Upper lobe of left lung (tissue), 6 donors: ENCODE results near the gene TBCD. TPM values are rescaled to one million over a fixed set of nuclear protein-coding genes. Genes with fewer than 3 reads are reported as not detected.
A peak's percentile ranks its signal among the peaks of the same experiment; 100 is the strongest.

Experiments
- ATAC-seq, 2 donors: fragments of 200-7000 bp; cut with Tn5 transposase; one replicate each; pipeline ENCODE4 v1.9.1; 2022; ENCODE audit warnings: mild to moderate bottlenecking in 2 of 2, moderate library complexity in 2 of 2; ENCODE audit not compliant: low FRiP score in 2 of 2
- DNase-seq, 2 donors: peaks; one replicate each; pipeline ENCODE4 v3.0.0-alpha.2; 2019 to 2020
- H3K27ac ChIP-seq, 4 donors: fragments of 200-600 bp; sonication (generic); one replicate each; pipeline ENCODE4 v1.5.1; 2016 to 2019
- H3K27me3 ChIP-seq, 4 donors: fragments of 200-600 bp; sonication (generic); one replicate each; pipeline ENCODE4 v1.5.1; 2017 to 2019
- H3K36me3 ChIP-seq, 4 donors: fragments of 200-600 bp; sonication (generic); one replicate each; pipeline ENCODE4 v1.5.1; 2016 to 2019
- H3K4me1 ChIP-seq, 4 donors: fragments of 200-600 bp; sonication (generic); one replicate each; pipeline ENCODE4 v1.5.1; 2018 to 2019
- H3K4me3 ChIP-seq, 4 donors: fragments of 200-600 bp; sonication (generic); one replicate each; pipeline ENCODE4 v1.5.1; 2017 to 2019; ENCODE audit warnings: mild to moderate bottlenecking in 2 of 4, moderate library complexity in 1 of 4
- H3K9me3 ChIP-seq, 4 donors: fragments of 200-600 bp; sonication (generic); one replicate each; pipeline ENCODE4 v1.5.1; 2018 to 2019
- EP300 ChIP-seq, 4 donors: sonication (generic); formaldehyde crosslinking; IDR thresholded peaks; one replicate each; pipeline ENCODE4 v1.5.1; 2017; ENCODE audit warnings: antibody characterized with exemption in 4 of 4, control low read depth in 2 of 4
- POLR2A ChIP-seq, 4 donors: fragments of 450-650 bp; IDR thresholded peaks; one replicate each; pipeline ENCODE4 v1.5.1; 2016 to 2017; ENCODE audit warnings: antibody characterized with exemption in 4 of 4, mild to moderate bottlenecking in 2 of 4
- POLR2AphosphoS5 ChIP-seq, 2 donors: sonication (generic); formaldehyde crosslinking; IDR thresholded peaks; one replicate each; pipeline ENCODE4 v1.5.1; 2017; ENCODE audit warnings: antibody characterized with exemption in 2 of 2
- WGBS, 2 donors: methylation state at CpG; one replicate each; pipeline ENCODE4 v1.1.5; 2017 to 2018; 5-methylcytosine and 5-hydroxymethylcytosine counted together
- total RNA-seq, 6 donors: library from RNA; depleted of rRNA in 4 of 6; stranded (reverse); fragments of >200 nt in 4 of 6; gene quantifications; one replicate each; pipeline versions ENCODE4 v1.1.0 to v1.2.1, GENCODE V29; 2016 to 2021
- TF ChIP-seq, protein P1 (sequence below), 6 experiments: fragments of 450-650 bp in 4 of 6; fragments of 200-600 bp in 2 of 6; sonication (generic) in 2 of 6; IDR thresholded peaks; one replicate each; pipeline ENCODE4 v1.5.1; 2016 to 2019; ENCODE audit warnings: antibody characterized with exemption in 6 of 6
- donor health status: DM: no; HTN: no; CAD: no; lungs with moderate emphysema.
- donor health status: DM: no; HTN: yes; CAD: no; lungs with severe emphysema.

TBCD gene
- total RNA-seq, 6 donors from 2014 or later = 71.3 to 262 (median 104) TPM

DNA sequence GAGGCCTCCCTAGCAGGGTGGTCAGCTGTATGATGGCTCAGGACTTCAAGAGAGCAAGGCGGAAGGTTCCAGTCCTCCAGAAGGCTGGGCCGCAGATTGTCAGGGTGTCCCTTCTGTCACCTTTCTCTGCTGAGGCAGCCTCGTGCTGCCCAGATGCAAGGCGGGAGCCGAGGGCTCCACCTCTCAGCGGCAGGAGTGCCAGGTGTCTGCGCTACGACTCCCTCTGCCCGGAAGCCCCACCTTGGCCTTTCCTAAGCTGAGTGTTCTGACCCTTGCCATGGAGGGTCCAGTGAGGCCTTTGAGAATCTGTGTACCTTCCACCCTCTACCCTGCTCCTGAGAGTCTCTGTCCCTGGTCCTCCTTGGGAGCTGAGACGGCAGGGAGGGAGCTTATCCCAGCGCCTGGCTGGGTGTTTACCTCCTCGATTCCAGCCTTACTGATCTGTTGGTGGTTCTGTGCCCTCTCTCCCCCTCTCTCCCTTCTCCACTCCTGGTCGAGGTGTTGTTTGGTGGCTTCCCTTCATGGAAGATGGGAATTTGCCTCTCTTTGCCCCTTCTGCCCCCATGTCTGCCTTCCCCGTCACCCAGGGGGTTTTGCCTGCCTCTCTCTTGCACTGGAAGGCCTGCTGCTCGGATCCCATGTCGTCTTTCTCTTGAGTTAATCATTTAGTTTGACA, 90.2 kb downstream of the TBCD start:
- no peak for ATAC-seq
- 92% methylated on average over 11 to 16 of the region's 16 CpGs for WGBS, 2 donors

GRCh38 chr17:82843904-82844680, 92.2 kb downstream of the TBCD start:
- peaks cover 15 to 26% (median 17%) of the 10 kb centered on the region in 4 donors for H3K4me1 ChIP-seq
- peak overlapping the region; percentile 8 to 81 (median 65) for H3K27ac ChIP-seq
- no peaks in the 10 kb centered on the region for H3K27me3 ChIP-seq
- TF ChIP-seq POLR2A (IDR thresholded peaks at IDR 0.05) = no peak
- TF ChIP-seq EP300 (IDR thresholded peaks at IDR 0.05) = no peak
- TF ChIP-seq, protein P1, sequence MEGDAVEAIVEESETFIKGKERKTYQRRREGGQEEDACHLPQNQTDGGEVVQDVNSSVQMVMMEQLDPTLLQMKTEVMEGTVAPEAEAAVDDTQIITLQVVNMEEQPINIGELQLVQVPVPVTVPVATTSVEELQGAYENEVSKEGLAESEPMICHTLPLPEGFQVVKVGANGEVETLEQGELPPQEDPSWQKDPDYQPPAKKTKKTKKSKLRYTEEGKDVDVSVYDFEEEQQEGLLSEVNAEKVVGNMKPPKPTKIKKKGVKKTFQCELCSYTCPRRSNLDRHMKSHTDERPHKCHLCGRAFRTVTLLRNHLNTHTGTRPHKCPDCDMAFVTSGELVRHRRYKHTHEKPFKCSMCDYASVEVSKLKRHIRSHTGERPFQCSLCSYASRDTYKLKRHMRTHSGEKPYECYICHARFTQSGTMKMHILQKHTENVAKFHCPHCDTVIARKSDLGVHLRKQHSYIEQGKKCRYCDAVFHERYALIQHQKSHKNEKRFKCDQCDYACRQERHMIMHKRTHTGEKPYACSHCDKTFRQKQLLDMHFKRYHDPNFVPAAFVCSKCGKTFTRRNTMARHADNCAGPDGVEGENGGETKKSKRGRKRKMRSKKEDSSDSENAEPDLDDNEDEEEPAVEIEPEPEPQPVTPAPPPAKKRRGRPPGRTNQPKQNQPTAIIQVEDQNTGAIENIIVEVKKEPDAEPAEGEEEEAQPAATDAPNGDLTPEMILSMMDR (IDR thresholded peaks at IDR 0.05) = no peak
- no peak for TF ChIP-seq POLR2AphosphoS5 (IDR thresholded peaks at IDR 0.05)
- 68 to 75% methylated on average over 7 of the region's 7 CpGs for WGBS, 2 donors
- no peaks in the 10 kb centered on the region for H3K9me3 ChIP-seq
- DNase-seq = no peak
- H3K4me3 ChIP-seq = peak overlapping the region in 1 of 4 donors; percentile 50
- H3K36me3 ChIP-seq = no peaks in the 10 kb centered on the region
- ATAC-seq = no peak

More for the DNA sequence above, 90.2 kb downstream of the TBCD start:
- Histone ChIP-seq H3K27ac (no peak overlapping the region), H3K36me3 (no peaks in the 10 kb centered on the region), H3K4me1 (peaks cover 19 to 32% (median 22%) of the 10 kb centered on the region in 4 donors), H3K4me3 (no peak overlapping the region), H3K9me3 (no peaks in the 10 kb centered on the region), H3K27me3 (no peaks in the 10 kb centered on the region)
- no peak for DNase-seq
- TF ChIP-seq POLR2AphosphoS5 (IDR thresholded peaks at IDR 0.05) (no peak), EP300 (IDR thresholded peaks at IDR 0.05) (no peak), POLR2A (IDR thresholded peaks at IDR 0.05) (no peak)
- TF ChIP-seq, protein P1 (IDR thresholded peaks at IDR 0.05) = no peak

- 67 to 82% methylated on average over 5 to 11 of the region's 11 CpGs for WGBS, 2 donors
- Histone ChIP-seq H3K36me3 (no peaks in the 10 kb centered on the region), H3K27ac (peak overlapping the region; percentile 8 to 81 (median 65)), H3K4me1 (peaks cover 16 to 31% (median 22%) of the 10 kb centered on the region in 4 donors), H3K27me3 (no peaks in the 10 kb centered on the region), H3K9me3 (no peaks in the 10 kb centered on the region), H3K4me3 (peak overlapping the region in 3 of 4 donors; percentile 37 to 50 (median 42))
- ATAC-seq = no peak
- no peak for DNase-seq
- TF ChIP-seq POLR2AphosphoS5 (IDR thresholded peaks at IDR 0.05) = no peak
Observed at GRCh38 chr17:82844796-82845162, 92.9 kb downstream of the TBCD start.

DNA sequence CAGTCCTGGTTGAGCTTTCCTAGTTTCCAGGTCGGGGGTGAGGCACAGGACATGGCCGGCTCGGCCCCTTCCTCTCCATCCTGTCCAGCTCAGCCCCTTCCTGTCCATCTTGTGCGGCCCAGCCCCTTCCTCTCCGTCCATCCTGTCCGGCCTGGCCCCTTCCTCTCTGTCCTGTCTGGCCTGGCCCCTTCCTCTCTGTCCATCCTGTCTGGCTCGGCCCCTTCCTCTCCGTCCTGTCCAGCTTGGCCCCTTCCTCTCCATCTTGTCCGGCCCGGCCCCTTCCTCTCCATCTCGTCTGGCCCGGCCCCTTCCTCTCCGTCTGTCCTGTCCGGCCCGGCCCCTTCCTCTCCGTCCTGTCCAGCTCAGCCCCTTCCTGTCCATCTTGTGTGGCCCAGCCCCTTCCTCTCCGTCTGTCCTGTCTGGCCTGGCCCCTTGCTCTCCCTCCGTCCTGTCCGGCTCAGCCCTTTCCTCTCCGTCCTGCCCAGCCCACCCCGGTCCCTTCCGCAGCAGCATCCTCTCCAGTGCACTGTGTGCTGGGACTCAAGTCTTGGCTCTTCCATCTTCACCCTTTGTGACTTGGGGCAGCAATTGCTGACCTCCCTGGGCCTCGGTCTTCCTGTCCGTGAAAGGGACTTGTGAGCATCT, 93.4 kb downstream of the TBCD start:
- ATAC-seq (peak; percentile 69 to 84), DNase-seq (peak in 1 of 2 donors; percentile 45)
- Histone ChIP-seq H3K36me3 (no peaks in the 10 kb centered on the region), H3K27me3 (no peaks in the 10 kb centered on the region), H3K9me3 (no peaks in the 10 kb centered on the region), H3K27ac (peak overlapping the region; percentile 41 to 81 (median 65)), H3K4me1 (peaks cover 13 to 31% (median 22%) of the 10 kb centered on the region in 4 donors), H3K4me3 (peak overlapping the region in 3 of 4 donors; percentile 37 to 50 (median 42))
- WGBS, 2 donors = 64 to 69% methylated on average over 24 of the region's 24 CpGs
- TF ChIP-seq POLR2A (IDR thresholded peaks at IDR 0.05) (no peak), POLR2AphosphoS5 (IDR thresholded peaks at IDR 0.05) (no peak)
- TF ChIP-seq, protein P1 (IDR thresholded peaks at IDR 0.05) = no peak
